HEK293 (cell line): ENCODE results near the gene HOXB8.
A peak's percentile ranks its signal among the peaks of the same experiment; 100 is the strongest.

ENCODE experiments used
- AEBP2 ChIP-seq: fragments of 450-650 bp; formaldehyde crosslinking; IDR thresholded peaks from 2 replicates; pipeline ENCODE4 v1.5.1; 2016; ENCODE audit warnings: missing biosample characterization, missing genetic modification characterization, borderline replicate concordance
- HOXC10 ChIP-seq: sonication (generic); formaldehyde crosslinking; IDR thresholded peaks from 2 replicates; pipeline ENCODE4 v1.8.1; 2023; ENCODE audit warnings: mild to moderate bottlenecking, missing genetic modification reagents
- OSR2 ChIP-seq: fragments of 450-650 bp; formaldehyde crosslinking; IDR thresholded peaks from 2 replicates; pipeline ENCODE4 v1.5.1; 2016; ENCODE audit warnings: missing biosample characterization, missing genetic modification characterization
- PATZ1 ChIP-seq: fragments of 450-650 bp; formaldehyde crosslinking; IDR thresholded peaks from 2 replicates; pipeline ENCODE4 v1.5.1; 2016; ENCODE audit warnings: missing biosample characterization, missing genetic modification characterization
- PRDM6 ChIP-seq: fragments of 450-650 bp; formaldehyde crosslinking; IDR thresholded peaks from 2 replicates; pipeline ENCODE4 v1.5.1; 2017; ENCODE audit warnings: missing biosample characterization, missing genetic modification characterization
- SP7 ChIP-seq: fragments of 450-650 bp; formaldehyde crosslinking; IDR thresholded peaks from 2 replicates; pipeline ENCODE4 v1.5.1; 2016; ENCODE audit warnings: missing biosample characterization, missing genetic modification characterization
- TRIM28 ChIP-seq: IDR thresholded peaks from 2 replicates; pipeline ENCODE4 v1.6.1; 2011; ENCODE audit warnings: low read length, control low read depth, borderline replicate concordance
- ZBTB11 ChIP-seq: fragments of 450-650 bp; formaldehyde crosslinking; conservative IDR thresholded peaks from 2 replicates; pipeline ENCODE4 v1.5.1; 2016; ENCODE audit warnings: low read depth, missing biosample characterization, missing genetic modification characterization
- ZBTB20 ChIP-seq: fragments of 450-650 bp; formaldehyde crosslinking; IDR thresholded peaks from 2 replicates; pipeline ENCODE4 v1.5.1; 2016; ENCODE audit warnings: missing biosample characterization, missing genetic modification characterization
- ZBTB26 ChIP-seq: fragments of 450-650 bp; formaldehyde crosslinking; optimal IDR thresholded peaks from 2 replicates; pipeline ENCODE3; 2016; ENCODE audit warnings: missing biosample characterization, mild to moderate bottlenecking, missing genetic modification characterization
- ZNF146 ChIP-seq: fragments of 450-650 bp; formaldehyde crosslinking; IDR thresholded peaks from 2 replicates; pipeline ENCODE4 v1.5.1; 2016; ENCODE audit warnings: missing biosample characterization, missing genetic modification characterization
- ZNF18 ChIP-seq: fragments of 450-650 bp; formaldehyde crosslinking; IDR thresholded peaks from 2 replicates; pipeline ENCODE4 v1.5.1; 2016; ENCODE audit warnings: missing biosample characterization, missing genetic modification characterization
- ZNF280D ChIP-seq: fragments of 450-650 bp; formaldehyde crosslinking; IDR thresholded peaks from 2 replicates; pipeline ENCODE4 v1.5.1; 2016; ENCODE audit warnings: missing biosample characterization, missing genetic modification characterization
- ZNF394 ChIP-seq: fragments of 450-650 bp; formaldehyde crosslinking; IDR thresholded peaks from 2 replicates; pipeline ENCODE4 v1.5.1; 2016; ENCODE audit warnings: missing biosample characterization, missing genetic modification characterization, mild to moderate bottlenecking, moderate library complexity, borderline replicate concordance
- ZNF501 ChIP-seq: fragments of 450-650 bp; formaldehyde crosslinking; IDR thresholded peaks from 2 replicates; pipeline ENCODE4 v1.5.1; 2016; ENCODE audit warnings: missing biosample characterization, missing genetic modification characterization
- ZNF513 ChIP-seq: fragments of 450-650 bp; IDR thresholded peaks from 2 replicates; pipeline ENCODE4 v1.5.1; 2018; ENCODE audit warnings: missing biosample characterization, missing genetic modification characterization
- ZNF580 ChIP-seq: fragments of 450-650 bp; formaldehyde crosslinking; IDR thresholded peaks from 2 replicates; pipeline ENCODE4 v1.5.1; 2016; ENCODE audit warnings: missing biosample characterization, missing genetic modification characterization

Gene HOXB8

GRCh38 chr17:48589831-48590606 lies 25.1 kb downstream of the HOXB8 start, which contains the start of gene HOXB3 (continued):
- TF ChIP-seq ZNF513 (tag by site-specific recombination): peak; percentile 26; the same call in 1 of the 2 replicates
- TF ChIP-seq ZBTB26 (tag by site-specific recombination): peak; percentile 25
- TF ChIP-seq ZNF18: peak; percentile 85
- TF ChIP-seq ZNF501 (tag by site-specific recombination): peak; percentile 82; the same call in 1 of the 2 replicates
- no peak for TF ChIP-seq HOXC10
- TF ChIP-seq PATZ1 (tag by site-specific recombination): peak; percentile 93
- TF ChIP-seq ZNF280D (tag by site-specific recombination): no peak
- peak; percentile 86 for TF ChIP-seq OSR2 (tag by site-specific recombination)
- peak; percentile 79 for TF ChIP-seq ZNF394 (tag by site-specific recombination)
- peak; percentile 96 for TF ChIP-seq ZNF580 (tag by site-specific recombination)
- peak; percentile 71; the same call in 1 of the 2 replicates for TF ChIP-seq TRIM28
- no peak for TF ChIP-seq AEBP2 (tag by site-specific recombination)
- TF ChIP-seq PRDM6 (tag by site-specific recombination): peak; percentile 100
- TF ChIP-seq ZBTB11: peak; percentile 39
- peak; percentile 95 for TF ChIP-seq SP7 (tag by site-specific recombination)
- TF ChIP-seq ZNF146 (tag by site-specific recombination): no peak
- peak; percentile 6 for TF ChIP-seq ZBTB20 (tag by site-specific recombination)
